Endometrial microvascular endothelial cells (primary cell): ENCODE data around the gene TDRD12. TPM values are rescaled to one million over a fixed set of nuclear protein-coding genes. Genes with fewer than 3 reads are reported as not detected.
"Not testable (repeated sequence)": the region's sequence is repeated elsewhere in the genome, so short reads cannot be mapped to it uniquely, and the experiment has no call there.

ENCODE experiments used
- in situ Hi-C: cut with HindIII; loops from 2 replicates; pipeline ENCODE4 v1.10.0; 2017; ENCODE audit warnings: low sequenced_read_pairs, low pct_unique_long_range_greater_than_20kb; ENCODE audit errors: inconsistent ontology term
- total RNA-seq: library from RNA; depleted of rRNA; stranded (reverse); fragments of >200 nt; gene quantifications from one replicate; pipeline ENCODE4 v1.2.3, GENCODE V29; 2015; ENCODE audit errors: inconsistent ontology term

The TDRD12 gene
- total RNA-seq, 1 donor from 2014 or later, result not detected

DNA sequence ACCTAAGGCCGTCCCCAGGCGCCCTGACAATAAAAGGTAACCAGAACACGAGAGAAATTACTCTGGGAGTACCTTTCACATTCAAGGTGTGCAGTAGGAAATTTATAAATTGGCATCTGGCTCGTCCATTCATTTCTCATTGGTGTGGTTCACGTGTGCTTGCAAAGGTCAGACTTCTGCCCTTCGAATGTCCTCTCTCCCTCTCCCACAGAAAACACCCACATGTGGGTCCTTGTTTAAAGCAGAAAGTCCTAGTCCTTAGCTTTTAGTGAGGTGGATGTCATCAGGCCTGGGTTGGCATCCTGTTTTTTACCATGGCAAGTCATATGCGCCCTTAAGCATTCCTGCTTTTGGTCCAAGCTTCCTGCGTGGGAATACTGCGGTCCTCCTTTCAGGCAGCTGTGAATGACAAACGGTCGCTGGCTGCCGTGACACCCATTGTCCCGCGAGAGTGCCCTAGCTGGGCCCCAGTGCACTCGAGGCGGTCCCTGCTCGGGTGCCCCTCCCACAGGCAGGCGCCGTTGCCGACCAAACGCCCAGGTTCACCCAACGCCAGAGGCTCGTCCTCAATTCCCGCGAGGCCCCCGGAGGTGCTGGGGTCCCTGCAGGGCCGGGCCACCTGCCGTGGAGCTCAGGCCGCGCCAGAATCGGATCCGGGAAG is 28.1 kb upstream of the TDRD12 start, which contains the start of gene NUDT19:
TSS of gene NUDT19 (plus strand) at position 531 of the 661 bp plus-strand sequence. CDS start 140 bp downstream, outside the sequence.
- in situ Hi-C loops, result no loop called here

DNA sequence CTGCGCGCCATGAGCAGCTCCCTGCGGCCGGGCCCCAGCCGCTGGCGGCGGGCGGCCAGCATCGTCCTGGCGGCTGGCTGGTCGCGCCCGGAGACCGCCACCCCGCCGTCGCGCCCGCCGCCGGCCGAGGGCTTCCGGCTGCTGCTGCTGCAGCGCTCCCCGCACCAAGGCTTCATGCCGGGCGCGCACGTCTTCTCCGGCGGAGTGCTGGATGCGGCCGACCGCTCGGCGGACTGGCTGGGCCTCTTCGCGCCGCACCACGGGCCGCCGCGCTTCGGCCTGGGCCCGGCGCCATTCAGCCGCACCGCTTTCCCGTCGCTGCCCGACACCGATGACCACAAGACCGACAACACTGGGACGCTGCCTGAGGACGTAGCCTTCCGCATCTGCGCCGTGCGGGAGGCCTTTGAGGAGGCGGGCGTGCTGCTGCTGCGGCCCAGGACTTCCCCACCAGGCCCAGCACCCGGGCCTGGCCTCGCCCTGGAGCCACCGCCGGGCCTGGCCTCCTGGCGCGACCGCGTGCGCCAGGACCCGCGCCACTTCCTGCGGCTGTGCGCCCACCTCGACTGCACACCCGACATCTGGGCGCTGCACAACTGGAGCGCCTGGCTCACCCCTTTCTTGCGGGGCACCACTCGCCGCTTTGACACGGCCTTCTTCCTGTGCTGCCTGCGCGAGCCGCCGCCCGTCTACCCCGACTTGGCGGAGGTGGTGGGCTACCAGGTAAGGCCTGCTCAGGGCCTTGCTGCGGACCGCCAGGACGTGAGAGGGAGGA is 27.4 kb upstream of the TDRD12 start:
- in situ Hi-C loops, result no loop called here

DNA sequence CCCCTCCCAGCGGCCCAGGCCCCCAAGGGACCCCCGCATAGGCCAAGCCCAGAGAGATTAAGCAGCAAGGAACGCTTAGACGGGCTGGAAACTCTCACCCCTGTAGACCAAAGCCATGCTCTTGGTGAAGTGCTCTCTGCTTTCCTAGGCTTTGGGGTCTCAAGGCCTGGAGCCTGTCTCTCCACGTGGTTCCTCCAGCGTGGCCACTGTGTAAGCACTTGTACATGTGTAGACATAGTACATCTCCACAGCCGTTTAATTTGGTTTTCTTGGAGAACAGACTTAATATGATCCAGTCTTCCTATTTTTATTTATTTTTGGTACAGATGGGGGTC is 26.9 kb upstream of the TDRD12 start:
- in situ Hi-C loops, result no loop called here

DNA sequence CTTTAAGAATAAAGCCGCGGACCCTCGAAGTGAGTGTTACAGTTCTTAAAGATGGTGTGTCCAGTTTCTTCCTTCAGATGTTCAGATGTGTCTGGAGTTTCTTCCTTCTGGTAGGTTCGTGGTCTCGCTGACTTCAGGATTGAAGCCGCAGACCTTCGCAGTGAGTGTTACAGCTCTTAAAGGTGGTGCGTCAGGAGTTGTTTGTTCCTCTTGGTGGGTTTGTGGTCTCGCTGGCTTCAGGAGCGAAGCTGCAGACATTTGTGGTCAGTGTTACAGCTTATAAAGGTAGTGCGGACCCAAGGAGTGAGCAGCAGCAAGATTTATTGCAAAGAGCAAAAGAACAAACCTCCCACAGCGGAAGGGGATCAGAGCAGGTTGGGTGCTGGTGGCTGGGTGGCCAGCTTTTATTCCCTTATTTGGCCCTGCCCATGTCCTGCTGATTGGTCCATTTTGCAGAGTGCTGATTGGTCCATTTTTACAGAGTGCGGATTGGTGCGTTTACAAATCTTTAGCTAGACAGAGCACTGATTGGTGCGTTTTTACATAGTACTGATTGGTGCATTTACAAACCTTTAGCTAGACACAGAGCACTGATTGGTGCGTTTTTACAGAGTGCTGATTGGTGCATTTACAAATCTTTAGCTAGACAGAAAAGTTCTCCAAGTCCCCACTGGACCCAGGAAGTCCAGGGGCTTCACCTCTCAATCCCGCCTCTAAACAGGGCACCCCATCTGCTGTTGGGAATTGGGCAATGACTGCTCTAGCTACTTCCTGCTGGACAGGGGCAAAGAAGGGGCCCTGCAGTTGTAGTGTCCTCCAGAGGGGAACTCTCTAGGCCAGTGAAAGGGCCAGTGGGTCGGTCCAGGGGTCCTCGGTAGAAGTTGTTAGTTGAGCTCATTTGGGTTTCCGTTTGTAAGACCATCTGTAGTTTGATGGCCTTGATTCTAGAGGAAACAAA is 26.1 kb upstream of the TDRD12 start:
- in situ Hi-C loops, result not testable (repeated sequence)

DNA sequence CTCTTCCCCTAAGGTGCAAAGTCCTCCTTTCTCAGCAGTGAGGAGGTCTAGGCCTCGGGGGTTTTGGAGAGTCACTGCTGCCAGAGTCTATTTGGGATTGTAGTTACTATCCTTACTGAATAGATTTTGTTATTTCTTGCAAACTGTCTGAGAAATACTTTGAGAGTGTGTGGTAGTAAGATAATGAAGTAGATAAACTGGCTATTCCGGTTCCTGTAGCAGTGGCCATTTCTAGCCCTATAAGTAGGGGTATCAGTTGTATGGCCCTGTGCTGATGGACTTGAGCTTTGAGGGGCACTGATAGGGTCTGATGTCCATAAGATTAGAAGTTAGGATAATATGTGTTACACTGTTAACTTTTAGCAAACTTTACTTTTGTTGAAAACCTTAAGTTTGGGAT is 25.3 kb upstream of the TDRD12 start:
- in situ Hi-C loops, result not testable (repeated sequence)

DNA sequence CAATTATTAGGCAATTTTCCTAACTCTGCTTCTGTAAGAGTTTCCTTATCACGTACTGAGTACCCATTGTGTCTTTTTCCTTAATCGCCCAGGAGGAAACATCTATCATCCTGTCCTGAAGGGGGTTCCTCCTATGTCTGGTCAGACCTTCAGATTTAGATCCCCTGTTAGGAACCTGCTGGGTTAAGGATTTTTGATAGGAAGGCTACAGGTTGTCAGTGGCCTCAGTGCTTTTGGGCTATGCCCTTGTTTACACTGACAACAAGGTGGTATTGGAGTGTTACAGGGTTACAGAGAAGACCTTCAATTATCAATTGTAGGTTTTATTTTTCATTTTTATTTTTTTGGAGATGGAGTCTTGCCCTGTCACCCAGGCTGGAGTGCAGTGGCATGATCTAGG is 24.7 kb upstream of the TDRD12 start:
- in situ Hi-C loops, result not testable (repeated sequence)

DNA sequence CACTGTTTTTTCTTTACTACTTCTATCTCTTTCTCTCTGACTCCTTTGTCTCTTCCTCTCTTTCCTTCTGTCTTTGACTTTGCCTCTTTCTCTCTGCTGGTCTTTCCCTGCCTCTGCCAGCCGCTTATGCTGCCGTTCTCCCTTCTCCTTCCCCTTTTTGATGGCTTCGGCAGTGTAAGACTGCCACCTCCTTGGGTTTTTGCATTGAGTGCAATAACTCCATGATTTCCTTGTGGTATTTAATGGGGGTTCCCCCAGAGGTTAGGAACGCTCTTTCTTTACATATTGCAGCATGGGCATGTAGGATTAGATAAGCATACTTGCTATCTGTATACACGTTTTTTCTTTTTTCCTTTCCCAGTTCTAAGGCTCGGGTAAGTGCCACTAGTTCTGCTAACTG is 24.1 kb upstream of the TDRD12 start:
- in situ Hi-C loops, result not testable (repeated sequence)

DNA sequence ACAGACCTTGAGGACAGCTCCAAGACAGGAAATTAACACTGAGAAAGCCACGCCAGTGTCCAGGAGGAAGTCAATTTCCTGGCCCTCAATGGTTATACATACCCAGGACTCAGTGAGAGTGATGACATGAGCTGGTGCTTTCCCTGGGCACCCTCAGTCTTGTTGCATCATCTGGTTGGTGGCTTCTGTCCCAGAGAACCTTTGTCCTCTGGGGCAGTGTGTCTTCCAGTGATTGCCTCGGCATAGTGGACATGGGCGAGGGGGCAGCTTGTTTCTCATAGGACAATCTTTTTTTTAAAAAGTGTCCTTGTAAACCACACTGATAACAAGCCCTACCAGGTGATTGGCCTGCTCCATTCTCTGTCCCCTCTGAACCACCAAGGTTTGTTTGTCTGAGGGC is 22.8 kb upstream of the TDRD12 start:
- in situ Hi-C loops, result not testable (repeated sequence)

DNA sequence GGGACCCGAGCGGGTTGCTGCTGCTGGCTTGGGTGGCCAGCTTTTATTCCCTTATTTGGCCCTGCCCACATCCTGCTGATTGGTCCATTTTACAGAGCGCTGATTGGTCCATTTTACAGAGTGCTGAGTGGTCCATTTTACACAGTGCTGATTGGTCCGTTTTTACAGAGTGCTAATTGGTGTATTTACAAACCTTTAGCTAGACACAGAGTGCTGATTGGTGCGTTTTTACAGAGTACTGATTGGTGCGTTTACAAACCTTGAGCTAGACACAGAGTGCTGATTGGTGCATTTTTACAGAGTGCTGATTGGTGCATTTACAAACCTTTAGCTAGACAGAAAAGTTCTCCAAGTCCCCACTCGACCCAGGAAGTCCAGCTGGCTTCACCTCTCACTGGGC is 19.4 kb upstream of the TDRD12 start:
- in situ Hi-C loops, result not testable (repeated sequence)

DNA sequence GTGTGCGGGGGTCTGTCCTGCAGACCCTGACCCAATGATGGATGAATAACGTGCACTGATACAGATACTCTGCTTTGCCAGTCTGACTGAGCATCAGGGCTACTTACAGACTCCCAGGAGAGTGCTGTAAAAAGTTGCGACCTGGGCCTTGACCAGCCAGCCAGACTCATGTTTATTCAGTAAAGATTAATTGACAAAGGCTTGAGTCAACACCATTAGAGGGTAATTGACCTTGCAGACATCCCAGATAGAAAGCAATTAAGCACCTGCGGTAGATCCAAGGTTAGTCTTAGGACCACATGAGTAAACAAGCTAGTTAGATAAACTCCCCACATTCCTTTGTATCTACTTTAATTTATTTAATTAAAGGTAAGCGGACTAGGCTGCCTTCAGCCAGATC is 17.6 kb upstream of the TDRD12 start:
- in situ Hi-C loops, result no loop called here

DNA sequence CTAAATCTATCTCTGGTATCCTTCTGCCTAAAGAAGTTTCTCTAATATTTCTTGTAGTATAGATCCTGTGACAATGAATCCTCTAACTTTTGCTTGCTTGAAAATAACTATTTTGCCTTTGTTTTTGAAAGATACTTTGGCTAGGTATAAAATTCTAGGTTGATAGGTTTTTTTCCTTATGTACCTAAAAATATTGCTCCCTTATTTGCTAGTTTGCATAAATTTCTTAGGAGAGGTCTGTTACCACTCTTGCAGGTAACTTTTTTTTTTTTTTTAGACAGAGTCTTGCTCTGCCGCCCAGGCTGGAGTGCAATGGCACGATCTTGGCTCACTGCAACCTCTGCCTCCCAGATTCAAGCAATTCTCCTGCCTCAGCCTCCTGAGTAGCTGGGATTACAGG is 15.6 kb upstream of the TDRD12 start:
- in situ Hi-C loops, result not testable (repeated sequence)

DNA sequence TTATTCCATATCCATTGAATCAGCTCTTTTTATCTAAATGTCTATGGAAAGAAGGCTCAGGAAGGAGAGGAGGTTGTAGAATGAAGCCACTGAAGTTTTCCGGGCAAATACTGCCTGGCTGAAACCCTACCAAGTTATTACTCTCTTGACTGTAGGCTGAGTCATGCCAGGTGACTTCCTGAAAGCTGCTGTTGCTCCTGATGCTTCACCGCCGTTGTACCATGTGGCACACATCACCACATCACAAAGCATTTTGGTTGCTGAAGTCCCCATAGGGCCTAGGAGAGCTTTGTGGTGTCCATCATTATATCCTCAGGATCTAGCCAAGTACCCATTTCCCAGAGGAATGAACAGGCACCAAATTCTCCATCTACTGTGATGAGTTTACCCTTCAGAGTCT is 11.1 kb upstream of the TDRD12 start:
- in situ Hi-C loops, result no loop called here

DNA sequence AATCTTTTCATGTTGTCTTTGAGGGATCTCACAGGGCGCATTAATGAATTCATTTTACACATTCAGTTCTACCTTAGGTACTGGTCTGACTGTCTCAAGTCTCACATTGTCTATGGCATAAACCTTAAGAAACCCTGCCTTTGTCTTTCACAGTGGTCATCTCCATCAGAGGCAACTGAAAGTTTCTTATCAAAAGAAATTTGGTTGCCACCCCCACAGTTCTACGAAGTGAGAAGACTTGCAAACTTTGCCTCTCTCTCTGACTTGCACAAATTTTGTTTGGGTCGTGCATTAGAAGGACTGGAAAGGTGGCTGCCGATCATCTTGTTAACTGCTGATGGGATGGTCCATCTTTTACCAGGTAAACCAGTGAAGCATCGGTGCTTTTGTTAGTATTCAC is 10.5 kb upstream of the TDRD12 start:
- in situ Hi-C loops, result no loop called here

DNA sequence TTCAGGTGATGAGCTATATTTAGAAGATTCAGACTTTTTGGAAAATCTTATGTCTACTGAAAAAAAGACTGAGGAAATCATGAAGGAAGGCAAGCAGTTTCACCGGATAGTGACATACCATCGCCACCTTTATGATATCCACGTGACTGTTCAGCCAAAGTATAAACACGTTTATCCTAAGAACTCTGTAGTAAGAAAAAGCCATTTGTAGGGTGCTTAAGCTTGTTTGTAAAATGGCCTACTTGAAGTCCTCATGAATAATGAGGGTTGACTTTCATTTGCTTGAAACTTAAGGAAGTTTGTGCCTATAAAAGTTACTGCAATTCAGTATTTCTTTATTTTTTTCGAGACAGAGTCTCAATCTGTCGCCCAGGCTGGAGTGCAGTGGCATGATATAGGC is 7.8 kb upstream of the TDRD12 start:
- in situ Hi-C loops, result no loop called here

DNA sequence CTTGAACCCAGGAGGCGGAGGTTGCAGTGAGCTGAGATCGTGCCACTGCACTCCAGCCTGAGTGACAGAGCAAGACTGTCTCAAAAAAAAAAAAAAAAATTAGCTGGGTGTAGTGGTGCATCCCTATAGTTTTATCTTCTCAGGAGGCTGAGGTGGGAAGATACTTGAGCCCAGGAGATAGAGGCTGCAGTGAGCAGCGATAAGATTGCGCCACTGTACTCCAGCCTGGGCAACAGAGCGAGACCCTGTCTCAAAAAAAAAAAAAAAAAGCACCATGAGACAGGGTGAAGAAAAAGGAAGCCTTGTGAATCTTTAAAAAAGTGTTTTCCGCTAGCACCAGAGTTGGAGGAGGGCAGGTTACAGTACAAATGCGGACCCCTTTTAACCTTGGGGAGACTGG is 3.4 kb upstream of the TDRD12 start:
- in situ Hi-C loops, result not testable (repeated sequence)

DNA sequence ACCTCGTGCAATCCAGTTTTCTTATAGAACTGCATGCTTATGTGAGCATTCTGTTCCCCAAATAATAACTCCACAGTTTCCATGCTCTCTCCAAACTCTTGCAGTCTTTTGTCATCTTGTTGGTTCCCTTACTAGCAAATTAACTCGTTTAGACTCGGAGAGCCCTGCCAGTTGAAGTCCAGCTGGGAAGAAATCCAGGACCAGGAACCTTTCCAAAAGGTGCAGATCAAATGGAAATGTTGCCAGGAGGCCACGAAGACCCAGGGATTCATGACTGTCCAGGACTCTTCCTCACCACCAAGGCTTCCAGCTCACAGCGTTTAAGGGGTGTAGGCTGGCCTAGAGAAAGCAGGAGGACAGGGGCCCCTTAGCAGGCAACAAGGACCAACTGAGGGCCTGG is 2.1 kb upstream of the TDRD12 start:
- in situ Hi-C loops, result no loop called here

DNA sequence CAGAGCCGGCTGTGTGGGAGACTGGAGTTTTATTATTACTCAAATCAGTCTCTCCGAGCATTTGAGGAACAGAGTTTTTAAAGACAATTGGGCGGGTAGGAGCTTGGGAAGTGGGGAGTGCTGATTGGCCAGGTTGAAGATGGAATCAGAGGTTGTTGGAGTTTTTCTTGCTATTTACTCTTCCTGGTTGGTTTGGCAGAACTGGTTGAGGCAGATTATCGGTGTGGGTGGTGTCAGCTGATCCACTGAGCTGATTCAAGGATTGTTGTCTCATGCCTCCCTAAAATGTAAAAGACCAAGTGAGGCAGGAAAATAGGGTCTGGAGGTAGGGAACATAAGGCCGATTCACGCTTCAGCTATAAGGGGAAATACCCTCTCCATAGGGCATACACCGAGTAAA is 1.3 kb upstream of the TDRD12 start:
- in situ Hi-C loops, result no loop called here

DNA sequence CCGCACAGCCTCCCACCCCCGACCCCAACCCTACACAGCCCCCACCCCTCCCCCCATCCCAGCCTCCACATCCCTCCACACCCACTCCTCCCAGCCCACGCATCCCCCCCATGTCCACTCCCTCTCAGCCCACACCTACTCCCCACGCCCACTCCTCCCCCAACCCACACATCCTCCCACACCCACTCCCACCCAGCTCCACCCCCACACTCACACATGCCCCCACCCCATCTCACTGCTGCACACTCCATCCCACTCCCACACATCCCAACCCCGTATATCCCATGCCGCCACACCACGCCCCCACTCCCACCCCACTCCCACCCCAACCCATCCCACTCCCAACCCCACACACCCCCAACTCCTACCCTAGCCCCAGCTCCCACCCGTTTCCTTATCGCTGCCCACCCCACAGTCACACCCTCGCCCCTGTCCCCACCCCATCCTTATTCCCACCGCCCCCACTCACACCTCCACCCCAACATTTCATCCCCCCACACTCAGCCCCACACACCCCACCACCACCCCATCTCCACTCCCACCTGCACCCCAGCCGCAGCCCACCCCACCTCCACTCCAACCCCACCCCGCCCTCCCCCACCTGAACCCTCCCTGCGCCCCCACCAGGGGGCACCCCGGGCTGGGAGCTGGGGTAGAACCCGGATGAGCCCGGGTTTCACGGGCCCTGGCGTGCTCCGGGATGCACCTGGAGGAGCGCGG is 809 bp downstream of the TDRD12 start:
- in situ Hi-C loops, result no loop called here

DNA sequence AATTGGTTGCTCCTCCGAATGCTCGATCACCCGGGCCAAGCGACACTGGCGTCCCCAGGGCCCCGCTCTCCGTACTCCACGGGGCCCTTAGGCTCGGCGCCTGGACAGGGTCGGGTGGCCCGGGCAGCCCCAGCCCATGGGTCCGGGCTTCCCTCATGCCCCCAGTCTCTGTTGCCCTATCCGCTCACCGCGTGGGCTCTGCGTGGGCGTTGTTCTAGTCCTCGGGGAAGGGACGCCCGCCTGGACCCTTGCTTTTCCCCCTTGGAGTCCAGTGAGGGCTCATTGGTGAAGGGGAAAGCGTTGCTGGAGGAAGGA is 1.3 kb downstream of the TDRD12 start:
- in situ Hi-C loops, result no loop called here
